SK-N-SH (cell line): Measurements from ENCODE around the gene ATP2B3. TPM values are rescaled to one million over a fixed set of nuclear protein-coding genes. Genes with fewer than 3 reads are reported as not detected.

Source experiments
- CTCF ChIA-PET: fragments of 300-600, 350-600 bp; formaldehyde crosslinking; extraction: SDS; loops from one replicate; lab custom pipeline; 2021; lab: Yijun Ruan, JAX
- POLR2A ChIA-PET: fragments of 350-600 bp; sonication (Branson Sonifier 250); formaldehyde crosslinking; extraction: SDS; loops from one replicate; lab custom pipeline; 2020; ENCODE audit warnings: antibody characterized with exemption, inconsistent platforms; lab: Yijun Ruan, JAX
- DNase-seq: peaks from one replicate; pipeline ENCODE4 v3.0.0; 2012
- H2AFZ ChIP-seq: fragments of 200-600 bp; sonication (generic); 2 replicates; pipeline ENCODE4 v1.8.1; 2016; ENCODE audit warnings: antibody characterized with exemption, mild to moderate bottlenecking, low read depth
- H3F3A ChIP-seq: fragments of 200-600 bp; sonication (generic); replicated peaks from 2 replicates; pipeline ENCODE3; 2016; ENCODE audit warnings: antibody characterized with exemption, mild to moderate bottlenecking; ENCODE audit not compliant: insufficient read depth
- H3K27ac ChIP-seq, 2 experiments: fragments of 200-500 bp in 1 of 2; fragments of 200-600 bp in 1 of 2; sonication (Bioruptor generic) in 1 of 2; sonication (generic), shearing (Covaris generic) in 1 of 2; 2 replicates each; pipeline versions ENCODE4 v1.5.1 to v1.6.1; 2014 to 2016; ENCODE audit warnings: low read depth in 2 of 2, inconsistent platforms in 1 of 2, low read length in 1 of 2, mild to moderate bottlenecking in 1 of 2, mixed read lengths in 1 of 2
- H3K27me3 ChIP-seq: fragments of 200-600 bp; sonication (generic), shearing (Covaris generic); 2 replicates; pipeline ENCODE4 v1.6.1; 2016; ENCODE audit warnings: mixed run types; ENCODE audit not compliant: insufficient read depth
- H3K36me3 ChIP-seq, 2 experiments: fragments of 200-500 bp in 1 of 2; fragments of 200-600 bp in 1 of 2; sonication (Bioruptor generic) in 1 of 2; sonication (generic) in 1 of 2; replicated peaks in 1 of 2; 2 replicates each; pipeline versions ENCODE3 to v1.5.1; 2014 to 2016; ENCODE audit warnings: low read length in 1 of 2, mild to moderate bottlenecking in 1 of 2; ENCODE audit not compliant: insufficient read depth in 2 of 2, control insufficient read depth in 1 of 2
- H3K4me1 ChIP-seq, 2 experiments: fragments of 200-500 bp in 1 of 2; fragments of 200-600 bp in 1 of 2; sonication (Bioruptor generic) in 1 of 2; sonication (generic), shearing (Covaris generic) in 1 of 2; 2 replicates each; pipeline versions ENCODE4 v1.5.1 to v1.6.1; 2014 to 2016; ENCODE audit warnings: low read depth in 1 of 2, low read length in 1 of 2, mixed run types in 1 of 2; ENCODE audit not compliant: insufficient read depth in 2 of 2, control insufficient read depth in 1 of 2
- H3K4me2 ChIP-seq: fragments of 200-600 bp; sonication (generic), shearing (Covaris generic); 2 replicates; pipeline ENCODE4 v1.6.1; 2017; ENCODE audit warnings: mixed run types
- H3K4me3 ChIP-seq, 2 experiments: fragments of 200-500 bp in 1 of 2; fragments of 200-600 bp in 1 of 2; sonication (Bioruptor generic) in 1 of 2; sonication (generic), shearing (Covaris generic) in 1 of 2; 2 replicates each; pipeline versions ENCODE4 v1.5.1 to v1.8.1; 2014 to 2016; ENCODE audit warnings: low read depth in 2 of 2, inconsistent platforms in 1 of 2, low read length in 1 of 2, mild to moderate bottlenecking in 1 of 2, mixed read lengths in 1 of 2, moderate library complexity in 1 of 2
- H3K79me2 ChIP-seq: fragments of 200-600 bp; sonication (generic); 2 replicates; pipeline ENCODE4 v1.8.1; 2017; ENCODE audit warnings: mild to moderate bottlenecking; ENCODE audit not compliant: insufficient read depth
- H3K9ac ChIP-seq: fragments of 200-600 bp; sonication (generic); 2 replicates; pipeline ENCODE4 v1.6.1; 2017; ENCODE audit warnings: mixed run types
- H3K9me2 ChIP-seq: fragments of 200-600 bp; sonication (generic); 2 replicates; pipeline ENCODE4 v1.6.1; 2017; ENCODE audit warnings: mixed run types
- H3K9me3 ChIP-seq: fragments of 200-600 bp; sonication (generic); 2 replicates; pipeline ENCODE4 v1.6.1; 2017; ENCODE audit warnings: mixed run types, mild to moderate bottlenecking, moderate library complexity
- H4K20me1 ChIP-seq: fragments of 200-600 bp; sonication (generic); 2 replicates; pipeline ENCODE4 v1.6.1; 2017; ENCODE audit warnings: mild to moderate bottlenecking, mixed run types; ENCODE audit not compliant: insufficient read depth
- CTCF ChIP-seq: fragments of 200-600 bp; sonication (generic); IDR thresholded peaks from 2 replicates; pipeline ENCODE4 v1.6.1; 2017; ENCODE audit warnings: antibody characterized with exemption, mild to moderate bottlenecking, moderate library complexity
- ELF1 ChIP-seq: IDR thresholded peaks from 2 replicates; pipeline ENCODE4 v1.4.0; 2012
- EP300 ChIP-seq, 2 experiments: IDR thresholded peaks; 2 replicates each; pipeline versions ENCODE4 v1.4.0 to v1.6.1; 2012; ENCODE audit warnings: borderline replicate concordance in 1 of 2, low read depth in 1 of 2, low read length in 1 of 2
- EZH2phosphoT487 ChIP-seq: fragments of 200-600 bp; sonication (generic); IDR thresholded peaks from 2 replicates; pipeline ENCODE4 v1.6.1; 2017; ENCODE audit warnings: low read depth, mixed run types, mild to moderate bottlenecking, antibody characterized with exemption, moderate library complexity, borderline replicate concordance
- FOXJ3 ChIP-seq: sonication (generic); formaldehyde crosslinking; IDR thresholded peaks from 2 replicates; pipeline ENCODE4 v1.5.1; 2020; ENCODE audit warnings: mild to moderate bottlenecking, missing genetic modification reagents
- FOXM1 ChIP-seq: IDR thresholded peaks from 2 replicates; pipeline ENCODE4 v1.4.0; 2012; ENCODE audit warnings: low read depth, mild to moderate bottlenecking
- GABPA ChIP-seq: IDR thresholded peaks from 2 replicates; pipeline ENCODE4 v1.4.0; 2012; ENCODE audit warnings: low read depth, mild to moderate bottlenecking
- JUND ChIP-seq: IDR thresholded peaks from 2 replicates; pipeline ENCODE4 v1.4.0; 2012
- MXI1 ChIP-seq: IDR thresholded peaks from 2 replicates; pipeline ENCODE4 v1.6.1; 2012; ENCODE audit warnings: mild to moderate bottlenecking, low read depth, low read length, improper control_type of control experiment
- NFIC ChIP-seq: IDR thresholded peaks from 2 replicates; pipeline ENCODE4 v1.4.0; 2012; ENCODE audit warnings: borderline replicate concordance
- NRF1 ChIP-seq: IDR thresholded peaks from 2 replicates; pipeline ENCODE4 v1.6.1; 2012; ENCODE audit warnings: low read depth, mild to moderate bottlenecking, low read length
- RCOR1 ChIP-seq: fragments of 150-350 bp; IDR thresholded peaks from 2 replicates; pipeline ENCODE4 v1.6.1; 2017; ENCODE audit warnings: antibody characterized with exemption, low read length
- RFX5 ChIP-seq: IDR thresholded peaks from 2 replicates; pipeline ENCODE4 v1.6.1; 2012; ENCODE audit warnings: mild to moderate bottlenecking, improper control_type of control experiment, low read length
- SIN3A ChIP-seq: IDR thresholded peaks from 2 replicates; pipeline ENCODE4 v1.6.1; 2012; ENCODE audit warnings: low read depth, mild to moderate bottlenecking, low read length, moderate library complexity, borderline replicate concordance
- TAF1 ChIP-seq: IDR thresholded peaks from 2 replicates; pipeline ENCODE4 v1.6.1; 2012; ENCODE audit warnings: low read depth, mild to moderate bottlenecking, low read length, moderate library complexity, borderline replicate concordance
- TCF12 ChIP-seq: IDR thresholded peaks from 2 replicates; pipeline ENCODE4 v1.4.0; 2012
- TEAD4 ChIP-seq: IDR thresholded peaks from 2 replicates; pipeline ENCODE4 v1.4.0; 2012; ENCODE audit warnings: mild to moderate bottlenecking, borderline replicate concordance; ENCODE audit not compliant: insufficient read depth
- USF2 ChIP-seq: fragments of 150-350 bp; IDR thresholded peaks from 2 replicates; pipeline ENCODE4 v1.6.1; 2017; ENCODE audit warnings: antibody characterized with exemption, low read length, low read depth, borderline replicate concordance
- WGBS: methylation state at CpG from one replicate; pipeline ENCODE4 v1.1.6; 2017; ENCODE audit warnings: low lambda C conversion rate; 5-methylcytosine and 5-hydroxymethylcytosine counted together
- polyA plus RNA-seq, 3 experiments: library from polyadenylated mRNA; depleted of rRNA; stranded (reverse); fragments of >200 nt; gene quantifications; 2 replicates each; pipeline ENCODE4 v1.2.3, GENCODE V29; 2012
- TF ChIP-seq, protein P1 (sequence below): IDR thresholded peaks from 2 replicates; pipeline ENCODE4; 2012
- TF ChIP-seq, protein P2 (sequence below): IDR thresholded peaks from 2 replicates; pipeline ENCODE4 v1.4.0; 2012; ENCODE audit warnings: low read depth, borderline replicate concordance

The ATP2B3 gene
- polyA plus RNA-seq, 1 of the 3 experiments (the other 2 are of a cell fraction) = 0.16 TPM

GRCh38 chrX:153587342-153587741 lies 69.9 kb downstream of the ATP2B3 start:
- H3K4me3 ChIP-seq = no peak overlapping the region

More at GRCh38 chrX:153587342-153587741, 69.9 kb downstream of the ATP2B3 start:
- no peaks in the 10 kb centered on the region for H3K9me2 ChIP-seq
- H3K79me2 ChIP-seq = no peaks in the 10 kb centered on the region
- H3K4me1 ChIP-seq = peaks cover 0 to 2% of the 10 kb centered on the region in 2 experiments; a peak in 1 of 4 replicates
- H3F3A ChIP-seq = no peaks in the 10 kb centered on the region
- no peak overlapping the region for H3K27ac ChIP-seq
- no peak overlapping the region for H2AFZ ChIP-seq
- peaks cover 28% of the 10 kb centered on the region for H3K27me3 ChIP-seq
- 62% methylated on average over 5 of the region's 10 CpGs for WGBS
- peaks cover 0 to 7% of the 10 kb centered on the region in 2 experiments for H3K36me3 ChIP-seq
- H4K20me1 ChIP-seq = no peaks in the 10 kb centered on the region
- no peak overlapping the region for H3K9ac ChIP-seq
- POLR2A ChIA-PET = no interaction called here
- CTCF ChIA-PET = no interaction called here
- no peak for DNase-seq
- no peak overlapping the region for H3K4me2 ChIP-seq
- TF ChIP-seq MXI1 (no peak), TAF1 (no peak), SIN3A (no peak), ELF1 (no peak), TCF12 (no peak), EP300 (IDR thresholded peaks at IDR 0.05; ENCODE audit: borderline replicate concordance in 1 of 2, low read depth in 1 of 2, low read length in 1 of 2) (no peak), CTCF (no peak), NFIC (no peak), TEAD4 (no peak), RCOR1 (no peak), FOXM1 (no peak), EZH2phosphoT487 (no peak), GABPA (no peak), USF2 (no peak), FOXJ3 (CRISPR knock-in tag) (no peak), NRF1 (no peak), RFX5 (no peak), JUND (no peak)
- TF ChIP-seq, protein P1, sequence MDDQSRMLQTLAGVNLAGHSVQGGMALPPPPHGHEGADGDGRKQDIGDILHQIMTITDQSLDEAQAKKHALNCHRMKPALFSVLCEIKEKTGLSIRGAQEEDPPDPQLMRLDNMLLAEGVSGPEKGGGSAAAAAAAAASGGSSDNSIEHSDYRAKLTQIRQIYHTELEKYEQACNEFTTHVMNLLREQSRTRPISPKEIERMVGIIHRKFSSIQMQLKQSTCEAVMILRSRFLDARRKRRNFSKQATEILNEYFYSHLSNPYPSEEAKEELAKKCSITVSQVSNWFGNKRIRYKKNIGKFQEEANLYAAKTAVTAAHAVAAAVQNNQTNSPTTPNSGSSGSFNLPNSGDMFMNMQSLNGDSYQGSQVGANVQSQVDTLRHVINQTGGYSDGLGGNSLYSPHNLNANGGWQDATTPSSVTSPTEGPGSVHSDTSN = no peak
- TF ChIP-seq, protein P2, sequence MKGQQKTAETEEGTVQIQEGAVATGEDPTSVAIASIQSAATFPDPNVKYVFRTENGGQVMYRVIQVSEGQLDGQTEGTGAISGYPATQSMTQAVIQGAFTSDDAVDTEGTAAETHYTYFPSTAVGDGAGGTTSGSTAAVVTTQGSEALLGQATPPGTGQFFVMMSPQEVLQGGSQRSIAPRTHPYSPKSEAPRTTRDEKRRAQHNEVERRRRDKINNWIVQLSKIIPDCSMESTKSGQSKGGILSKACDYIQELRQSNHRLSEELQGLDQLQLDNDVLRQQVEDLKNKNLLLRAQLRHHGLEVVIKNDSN = no peak
- no peaks in the 10 kb centered on the region for H3K9me3 ChIP-seq
